HCT116 (cell line): Measurements from ENCODE around the gene STK24. TPM values are rescaled to one million over a fixed set of nuclear protein-coding genes. Genes with fewer than 3 reads are reported as not detected.

Experiments
- ATAC-seq: fragments of 200-7000 bp; cut with Tn5 transposase; 2 replicates; pipeline ENCODE4 v1.9.1; 2020; ENCODE audit warnings: mild to moderate bottlenecking, moderate library complexity
- BruUV-seq: library from RNA; stranded (reverse); fragments of 400-500 nt; replicated peaks from 2 replicates; lab custom pipeline; 2021; lab: Mats Ljungman, UMichigan
- CTCF ChIA-PET: fragments of 300-600 bp; sonication (Branson Sonifier 250); formaldehyde crosslinking; loops from one replicate; lab custom pipeline; 2021; ENCODE audit warnings: antibody characterized with exemption; lab: Charles Lee
- POLR2A ChIA-PET: fragments of 300-600, 350-600 bp; sonication (Branson Sonifier 250); formaldehyde crosslinking; loops from one replicate; lab custom pipeline; 2021; ENCODE audit warnings: antibody characterized with exemption; lab: Charles Lee
- RAD21 ChIA-PET, 2 experiments: fragments of 300-600 bp; sonication (Branson Sonifier 250); formaldehyde crosslinking; loops; one replicate each; lab custom pipeline; 2023; ENCODE audit warnings: low total read pairs in 2 of 2; ENCODE audit not compliant: uncharacterized antibody in 2 of 2, unreplicated experiment in 2 of 2, low non-redundant PET in 1 of 2; lab: Charles Lee
- DNase-seq: peaks from one replicate; pipeline ENCODE4 v3.0.0-alpha.2; 2010; ENCODE audit warnings: low read depth, low spot score
- H2AFZ ChIP-seq: fragments of 200-600 bp; shearing (Covaris generic), sonication (generic); 2 replicates; pipeline ENCODE4 v1.6.1; 2017; ENCODE audit warnings: low read depth, mixed run types, mixed read lengths, antibody characterized with exemption, low read length; ENCODE audit not compliant: poor library complexity, severe bottlenecking
- H3K27ac ChIP-seq: 2 replicates; pipeline ENCODE4 v1.5.1; 2012; ENCODE audit warnings: low read depth, low read length
- H3K27me3 ChIP-seq: fragments of 200-600 bp; sonication (generic); 2 replicates; pipeline ENCODE4 v1.6.1; 2016; ENCODE audit warnings: mixed run types, low read length, mixed read lengths; ENCODE audit not compliant: insufficient read depth
- H3K36me3 ChIP-seq, 2 experiments: fragments of 200-500 bp in 1 of 2; fragments of 200-600 bp in 1 of 2; sonication (Bioruptor generic) in 1 of 2; sonication (generic) in 1 of 2; 2 replicates each; pipeline versions ENCODE4 v1.5.1 to v1.6.1; 2014 to 2016; ENCODE audit warnings: low read length in 2 of 2, inconsistent platforms in 1 of 2, mixed read lengths in 1 of 2, mixed run types in 1 of 2; ENCODE audit not compliant: insufficient read depth in 2 of 2, control insufficient read depth in 1 of 2
- H3K4me1 ChIP-seq, 2 experiments: fragments of 200-600 bp in 1 of 2; sonication (generic) in 1 of 2; 2 replicates each; pipeline versions ENCODE4 v1.5.1 to v1.6.1; 2012 to 2017; ENCODE audit warnings: low read length in 2 of 2, inconsistent platforms in 1 of 2, mild to moderate bottlenecking in 1 of 2, mixed read lengths in 1 of 2, mixed run types in 1 of 2, moderate library complexity in 1 of 2; ENCODE audit not compliant: insufficient read depth in 2 of 2, control insufficient read depth in 1 of 2
- H3K4me2 ChIP-seq: fragments of 200-600 bp; sonication (generic); 2 replicates; pipeline ENCODE4 v1.6.1; 2017; ENCODE audit warnings: mixed run types, low read length, mixed read lengths
- H3K4me3 ChIP-seq, 2 experiments: fragments of 200-600 bp in 1 of 2; sonication (generic) in 1 of 2; replicated peaks in 1 of 2; 2 replicates each; pipeline ENCODE4 v1.5.1; 2011 to 2016; ENCODE audit warnings: low read length in 2 of 2, control low read depth in 1 of 2, low read depth in 1 of 2, mild to moderate bottlenecking in 1 of 2, mixed read lengths in 1 of 2, mixed run types in 1 of 2
- H3K79me2 ChIP-seq: fragments of 200-600 bp; sonication (generic); 2 replicates; pipeline ENCODE4 v1.6.1; 2017; ENCODE audit warnings: mild to moderate bottlenecking, mixed run types, low read length, moderate library complexity, mixed read lengths; ENCODE audit not compliant: insufficient read depth
- H3K9ac ChIP-seq: fragments of 200-600 bp; sonication (generic); 2 replicates; pipeline ENCODE4 v1.6.1; 2016; ENCODE audit warnings: low read length, mixed read lengths
- H3K9me2 ChIP-seq: fragments of 200-600 bp; sonication (generic), shearing (Covaris generic); 2 replicates; pipeline ENCODE4 v1.6.1; 2017; ENCODE audit warnings: mixed run types, mild to moderate bottlenecking, moderate library complexity; ENCODE audit not compliant: insufficient read depth
- H3K9me3 ChIP-seq, 2 experiments: fragments of 200-500 bp in 1 of 2; fragments of 200-600 bp in 1 of 2; sonication (Bioruptor generic) in 1 of 2; sonication (generic) in 1 of 2; 2 replicates each; pipeline ENCODE4 v1.6.1; 2014 to 2017; ENCODE audit warnings: low read length in 2 of 2, mixed read lengths in 2 of 2, inconsistent platforms in 1 of 2, low read depth in 1 of 2, mild to moderate bottlenecking in 1 of 2, mixed run types in 1 of 2, moderate library complexity in 1 of 2; ENCODE audit not compliant: control insufficient read depth in 1 of 2, insufficient read depth in 1 of 2
- H4K20me1 ChIP-seq: fragments of 200-600 bp; sonication (generic), shearing (Covaris generic); 2 replicates; pipeline ENCODE4 v1.6.1; 2017; ENCODE audit warnings: mixed run types, mild to moderate bottlenecking, moderate library complexity; ENCODE audit not compliant: insufficient read depth
- CBX3 ChIP-seq: IDR thresholded peaks from 2 replicates; pipeline ENCODE4 v1.6.1; 2012; ENCODE audit warnings: low read depth
- CEBPB ChIP-seq: IDR thresholded peaks from 2 replicates; pipeline ENCODE4 v1.6.1; 2012; ENCODE audit warnings: low read depth
- JUND ChIP-seq: IDR thresholded peaks from 2 replicates; pipeline ENCODE4 v1.6.1; 2012
- POLR2A ChIP-seq: IDR thresholded peaks from 2 replicates; pipeline ENCODE4 v1.7.0; 2011; ENCODE audit warnings: borderline replicate concordance; ENCODE audit not compliant: insufficient read depth, insufficient read length; ENCODE audit errors: extremely low read depth
- POLR2AphosphoS5 ChIP-seq: IDR thresholded peaks from 2 replicates; pipeline ENCODE4 v1.6.1; 2011; ENCODE audit warnings: mild to moderate bottlenecking, low read depth, low read length, moderate library complexity
- SP1 ChIP-seq: IDR thresholded peaks from 2 replicates; pipeline ENCODE4 v1.6.1; 2012; ENCODE audit warnings: low read depth
- SRF ChIP-seq: IDR thresholded peaks from 2 replicates; pipeline ENCODE4 v1.6.1; 2012; ENCODE audit warnings: low read depth
- TCF7L2 ChIP-seq: IDR thresholded peaks from 2 replicates; pipeline ENCODE4 v1.7.0; 2011; ENCODE audit warnings: borderline replicate concordance, inconsistent platforms; ENCODE audit not compliant: insufficient read depth, insufficient read length; ENCODE audit errors: extremely low read depth
- intact Hi-C: fragments of 100-400 bp; cut with micrococcal nuclease; formaldehyde crosslinking; loops from 2 replicates; pipeline ENCODE4 v1.10.0; 2022
- total RNA-seq: library from RNA; stranded (reverse); gene quantifications from one replicate; pipeline ENCODE4 v1.2.1, GENCODE V29; 2021; ENCODE audit not compliant: unreplicated experiment
- TF ChIP-seq, protein P1 (sequence below): IDR thresholded peaks from 2 replicates; pipeline ENCODE4 v1.6.1; 2011; ENCODE audit warnings: mild to moderate bottlenecking, low read length, moderate library complexity; ENCODE audit not compliant: insufficient replicate concordance; ENCODE audit errors: extremely low read depth
- TF ChIP-seq, protein P2 (sequence below): IDR thresholded peaks from 2 replicates; pipeline ENCODE4 v1.6.1; 2012

Gene STK24
- total RNA-seq, 1 experiment from 2014 or later = 137 TPM

DNA sequence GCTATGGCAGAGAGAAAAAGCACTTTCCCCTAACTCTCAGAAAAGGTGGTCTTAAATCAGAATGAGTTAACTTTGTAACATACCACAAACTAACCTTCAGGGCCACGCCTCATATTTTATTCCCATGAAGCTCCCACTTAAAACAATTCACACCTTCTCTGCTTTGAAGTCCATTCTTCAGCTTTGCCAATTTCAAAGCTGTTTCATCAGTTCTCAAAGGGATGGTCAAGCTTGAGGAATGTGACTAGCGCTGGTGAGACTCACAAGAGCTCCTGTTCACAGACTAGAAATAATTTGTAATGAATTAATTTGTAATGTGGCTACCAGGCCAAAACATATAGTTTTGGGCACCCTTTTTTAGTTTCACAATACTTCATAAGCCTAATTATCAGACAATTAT, 68.2 kb downstream of the STK24 start:
- H3K79me2 ChIP-seq = peaks cover 100% of the 10 kb centered on the region
- H3K9me3 ChIP-seq = no peaks in the 10 kb centered on the region
- no peak overlapping the region for H3K27ac ChIP-seq
- H3K4me3 ChIP-seq = no peak overlapping the region
- ChIA-PET RAD21 (interaction anchor here in 1 of 2 experiments (1.2 kb wide), 1 partner anchor 24 kb away, joined by 7 read pairs; no protein-coding TSS in a partner anchor), POLR2A (interaction anchor here (1.2 to 3.3 kb wide), 2 partner anchors 24 to 62 kb away, joined by 3 to 23 read pairs; no protein-coding TSS in a partner anchor), CTCF (interaction anchor here (1.3 kb wide), 1 partner anchor 24 kb away, joined by 4 read pairs; no protein-coding TSS in a partner anchor)
- ATAC-seq (0 out of 2 replicates have a peak, but pooled peaks have one; percentile 23), DNase-seq (peak; percentile 78)
- peaks cover 41 to 52% of the 10 kb centered on the region in 2 experiments for H3K4me1 ChIP-seq
- TF ChIP-seq POLR2A = no peak
- TF ChIP-seq TCF7L2 = peak; percentile 63
- no peak; the same call in 1 of the 2 replicates for TF ChIP-seq JUND
- TF ChIP-seq CEBPB = peak; percentile 73
- TF ChIP-seq POLR2AphosphoS5 = 0 out of 2 replicates have a peak, but pooled peaks have one; percentile 18
- no peak for TF ChIP-seq SRF
- TF ChIP-seq CBX3 = no peak
- TF ChIP-seq, protein P1, sequence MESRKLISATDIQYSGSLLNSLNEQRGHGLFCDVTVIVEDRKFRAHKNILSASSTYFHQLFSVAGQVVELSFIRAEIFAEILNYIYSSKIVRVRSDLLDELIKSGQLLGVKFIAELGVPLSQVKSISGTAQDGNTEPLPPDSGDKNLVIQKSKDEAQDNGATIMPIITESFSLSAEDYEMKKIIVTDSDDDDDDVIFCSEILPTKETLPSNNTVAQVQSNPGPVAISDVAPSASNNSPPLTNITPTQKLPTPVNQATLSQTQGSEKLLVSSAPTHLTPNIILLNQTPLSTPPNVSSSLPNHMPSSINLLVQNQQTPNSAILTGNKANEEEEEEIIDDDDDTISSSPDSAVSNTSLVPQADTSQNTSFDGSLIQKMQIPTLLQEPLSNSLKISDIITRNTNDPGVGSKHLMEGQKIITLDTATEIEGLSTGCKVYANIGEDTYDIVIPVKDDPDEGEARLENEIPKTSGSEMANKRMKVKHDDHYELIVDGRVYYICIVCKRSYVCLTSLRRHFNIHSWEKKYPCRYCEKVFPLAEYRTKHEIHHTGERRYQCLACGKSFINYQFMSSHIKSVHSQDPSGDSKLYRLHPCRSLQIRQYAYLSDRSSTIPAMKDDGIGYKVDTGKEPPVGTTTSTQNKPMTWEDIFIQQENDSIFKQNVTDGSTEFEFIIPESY = no peak
- TF ChIP-seq SP1 = peak; percentile 41; the same call in 1 of the 2 replicates
- TF ChIP-seq, protein P2, sequence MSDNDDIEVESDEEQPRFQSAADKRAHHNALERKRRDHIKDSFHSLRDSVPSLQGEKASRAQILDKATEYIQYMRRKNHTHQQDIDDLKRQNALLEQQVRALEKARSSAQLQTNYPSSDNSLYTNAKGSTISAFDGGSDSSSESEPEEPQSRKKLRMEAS = 0 out of 2 replicates have a peak, but pooled peaks have one; percentile 16
- H3K4me2 ChIP-seq = peak overlapping the region; percentile 66
- intact Hi-C loops = loop anchor here (2.0 to 5.0 kb wide), 2 partner anchors 24 to 64 kb away; no protein-coding TSS in a partner anchor
- no peaks in the 10 kb centered on the region for H3K9me2 ChIP-seq
- no peaks in the 10 kb centered on the region for H3K36me3 ChIP-seq
- H3K9ac ChIP-seq = peak overlapping the region; percentile 15; the same call in 1 of the 2 replicates
- BruUV-seq = no TSS peak
- H3K27me3 ChIP-seq = no peaks in the 10 kb centered on the region
- no peak overlapping the region for H2AFZ ChIP-seq
- H4K20me1 ChIP-seq = peaks cover 5% of the 10 kb centered on the region; the same call in 1 of the 2 replicates
